Neutrophil (primary cell): Measurements from ENCODE around the gene C6orf58.

Source experiments
- H3K27ac ChIP-seq: fragments of 200-600 bp; sonication (generic); 2 replicates; pipeline ENCODE4 v1.5.1; 2016; ENCODE audit warnings: mild to moderate bottlenecking, moderate library complexity
- H3K27me3 ChIP-seq: fragments of 200-600 bp; sonication (generic); 2 replicates; pipeline ENCODE4 v1.6.0; 2016; ENCODE audit warnings: mild to moderate bottlenecking
- H3K36me3 ChIP-seq: fragments of 200-600 bp; sonication (generic); 2 replicates; pipeline ENCODE4 v1.5.1; 2017
- H3K4me1 ChIP-seq, 2 experiments: fragments of 200-600 bp in 1 of 2; sonication (generic) in 1 of 2; 1 replicate in 1 of 2; 2 replicates in 1 of 2; pipeline versions ENCODE4 v1.5.1 to v1.6.1; 2013 to 2016; ENCODE audit warnings: low read depth in 1 of 2, low read length in 1 of 2, mild to moderate bottlenecking in 1 of 2, moderate library complexity in 1 of 2; ENCODE audit not compliant: control insufficient read depth in 1 of 2, insufficient read depth in 1 of 2
- H3K4me3 ChIP-seq, 2 experiments: fragments of 200-600 bp in 1 of 2; sonication (generic) in 1 of 2; 1 replicate in 1 of 2; 2 replicates in 1 of 2; pipeline ENCODE4 v1.5.1; 2013 to 2016; ENCODE audit warnings: low read depth in 1 of 2, low read length in 1 of 2, mild to moderate bottlenecking in 1 of 2, moderate library complexity in 1 of 2
- H3K9me3 ChIP-seq: fragments of 200-600 bp; sonication (generic); 2 replicates; pipeline ENCODE4 v1.5.1; 2016
- CTCF ChIP-seq: fragments of 200-600 bp; sonication (generic); IDR thresholded peaks from 2 replicates; pipeline ENCODE4 v1.5.1; 2016; ENCODE audit warnings: antibody characterized with exemption

Gene C6orf58

GRCh38 chr6:127618729-127619128 lies 41.8 kb downstream of the C6orf58 start:
- Histone ChIP-seq H3K4me1 (no peaks in the 10 kb centered on the region), H3K4me3 (no peak overlapping the region), H3K36me3 (no peaks in the 10 kb centered on the region), H3K9me3 (no peaks in the 10 kb centered on the region), H3K27me3 (no peaks in the 10 kb centered on the region), H3K27ac (no peak overlapping the region)
- no peak for TF ChIP-seq CTCF

GRCh38 chr6:127630800-127631199 lies 53.8 kb downstream of the C6orf58 start:
- Histone ChIP-seq H3K27me3 (no peaks in the 10 kb centered on the region), H3K4me3 (no peak overlapping the region), H3K9me3 (no peaks in the 10 kb centered on the region), H3K4me1 (no peaks in the 10 kb centered on the region), H3K36me3 (no peaks in the 10 kb centered on the region), H3K27ac (no peak overlapping the region)
- TF ChIP-seq CTCF, result no peak

GRCh38 chr6:127634178-127634577 lies 57.2 kb downstream of the C6orf58 start:
- Histone ChIP-seq H3K4me3 (no peak overlapping the region), H3K36me3 (no peaks in the 10 kb centered on the region), H3K9me3 (no peaks in the 10 kb centered on the region), H3K27me3 (no peaks in the 10 kb centered on the region), H3K27ac (no peak overlapping the region), H3K4me1 (peaks cover 0 to 3% of the 10 kb centered on the region in 2 experiments)
- TF ChIP-seq CTCF, result no peak

GRCh38 chr6:127635091-127635490 lies 58.1 kb downstream of the C6orf58 start:
- no peaks in the 10 kb centered on the region for H3K27me3 ChIP-seq
- TF ChIP-seq CTCF, result no peak

GRCh38 chr6:127637830-127638409 lies 60.9 kb downstream of the C6orf58 start:
- Histone ChIP-seq H3K27me3 (no peaks in the 10 kb centered on the region), H3K27ac (no peak overlapping the region), H3K9me3 (no peaks in the 10 kb centered on the region), H3K4me3 (no peak overlapping the region), H3K4me1 (peaks cover 0 to 3% of the 10 kb centered on the region in 2 experiments), H3K36me3 (no peaks in the 10 kb centered on the region)
- no peak for TF ChIP-seq CTCF

More at GRCh38 chr6:127635091-127635490, 58.1 kb downstream of the C6orf58 start:
- Histone ChIP-seq H3K9me3 (no peaks in the 10 kb centered on the region), H3K4me3 (no peak overlapping the region), H3K4me1 (peaks cover 0 to 3% of the 10 kb centered on the region in 2 experiments), H3K27ac (no peak overlapping the region), H3K36me3 (no peaks in the 10 kb centered on the region)
